D341Med (cell line): ENCODE results near the gene EDN1.

ENCODE experiments used
- DNase-seq: peaks from one replicate; pipeline ENCODE4 v3.0.0; 2012; ENCODE audit warnings: low spot score

The EDN1 gene

GRCh38 chr6:12270551-12271230 lies 19.5 kb upstream of the EDN1 start:
- no peak for DNase-seq

GRCh38 chr6:12271594-12271993 lies 18.6 kb upstream of the EDN1 start:
- no peak for DNase-seq

- no peak for DNase-seq
These were observed 18.2 kb upstream of the EDN1 start for GRCh38 chr6:12271997-12272396.

GRCh38 chr6:12275107-12275506 lies 15.1 kb upstream of the EDN1 start:
- DNase-seq: no peak

- DNase-seq: no peak
These were observed 13.2 kb upstream of the EDN1 start for GRCh38 chr6:12276930-12277315.

- DNase-seq: no peak
These were observed 12.8 kb upstream of the EDN1 start for GRCh38 chr6:12277386-12277785.

- no peak for DNase-seq
These were observed 11.2 kb upstream of the EDN1 start for GRCh38 chr6:12278915-12279314.

- no peak for DNase-seq
These were observed 10.7 kb upstream of the EDN1 start for GRCh38 chr6:12279322-12280091.

GRCh38 chr6:12280458-12280857 lies 9.7 kb upstream of the EDN1 start:
- DNase-seq: no peak

GRCh38 chr6:12280902-12281301 lies 9.3 kb upstream of the EDN1 start:
- no peak for DNase-seq

- no peak for DNase-seq
These were observed 6.3 kb upstream of the EDN1 start for GRCh38 chr6:12283904-12284303.

- no peak for DNase-seq
These were observed 3.6 kb upstream of the EDN1 start for GRCh38 chr6:12286373-12287110.

GRCh38 chr6:12288211-12288618 lies 1.9 kb upstream of the EDN1 start:
- peak; percentile 32 for DNase-seq

GRCh38 chr6:12288914-12289313 lies 1.2 kb upstream of the EDN1 start:
- no peak for DNase-seq

- peak; percentile 67 for DNase-seq
These were observed 719 bp upstream of the EDN1 start for GRCh38 chr6:12289365-12289919.

GRCh38 chr6:12291071-12291838 lies 1.1 kb downstream of the EDN1 start:
- DNase-seq: no peak

- DNase-seq: no peak
These were observed 1.9 kb downstream of the EDN1 start for GRCh38 chr6:12291839-12292604.

GRCh38 chr6:12293235-12293930 lies 3.2 kb downstream of the EDN1 start:
- DNase-seq: no peak

- DNase-seq: no peak
These were observed 4.0 kb downstream of the EDN1 start for GRCh38 chr6:12293931-12294807.
